ENCODE data around the gene PARD6G.

- TF ChIP-seq CTCF (IDR thresholded peaks at IDR 0.05; ENCODE audit: insufficient read depth, low read depth, low read length) = no peak
- no peak for TF ChIP-seq EZH2 (IDR thresholded peaks at IDR 0.05; ENCODE audit: insufficient read depth, low read length)
Measured at GRCh38 chr18:80163183-80163582, 84.1 kb downstream of the PARD6G start.

Data from astrocyte (in vitro differentiated cells and primary cell).